Trophoblast cell (in vitro differentiated cells and primary cell): ENCODE data around the gene LEF1.

Source experiments
- DNase-seq, 2 donors: peaks; one replicate each; pipeline ENCODE4 v3.0.0-alpha.2; 2016
- H2AFZ ChIP-seq: 2 replicates; pipeline ENCODE4 v1.6.1; 2013; ENCODE audit warnings: low read length, moderate library complexity, mild to moderate bottlenecking; ENCODE audit not compliant: insufficient read depth, poor library complexity
- H2AK5ac ChIP-seq: 2 replicates; pipeline ENCODE4 v1.6.1; 2013; ENCODE audit warnings: mild to moderate bottlenecking, low read length
- H2BK120ac ChIP-seq: 2 replicates; pipeline ENCODE4 v1.6.1; 2013; ENCODE audit warnings: low read length, mild to moderate bottlenecking, moderate library complexity; ENCODE audit not compliant: insufficient read depth, poor library complexity
- H2BK12ac ChIP-seq: 2 replicates; pipeline ENCODE4 v1.6.1; 2013; ENCODE audit warnings: mild to moderate bottlenecking, low read length, moderate library complexity
- H2BK5ac ChIP-seq: 2 replicates; pipeline ENCODE4 v1.6.1; 2013; ENCODE audit warnings: low read length, low read depth, moderate library complexity, mild to moderate bottlenecking; ENCODE audit not compliant: poor library complexity
- H3K14ac ChIP-seq: 2 replicates; pipeline ENCODE4 v1.6.1; 2013; ENCODE audit warnings: mild to moderate bottlenecking, low read length
- H3K18ac ChIP-seq: 2 replicates; pipeline ENCODE4 v1.6.1; 2013; ENCODE audit warnings: mild to moderate bottlenecking, low read length
- H3K23ac ChIP-seq: 2 replicates; pipeline ENCODE4 v1.6.1; 2013; ENCODE audit warnings: low read length
- H3K27ac ChIP-seq: 2 replicates; pipeline ENCODE4 v1.5.1; 2013; ENCODE audit warnings: low read depth, mild to moderate bottlenecking, inconsistent platforms, low read length, moderate library complexity
- H3K27me3 ChIP-seq: 2 replicates; pipeline ENCODE4 v1.6.1; 2013; ENCODE audit warnings: inconsistent platforms, mild to moderate bottlenecking, low read length, moderate library complexity; ENCODE audit not compliant: insufficient read depth
- H3K36me3 ChIP-seq, 2 experiments: 1 replicate in 1 of 2; 2 replicates in 1 of 2; pipeline ENCODE4 v1.6.1; 2013; ENCODE audit warnings: low read length in 2 of 2, mild to moderate bottlenecking in 2 of 2, moderate library complexity in 1 of 2; ENCODE audit not compliant: insufficient read depth in 2 of 2, control insufficient read depth in 1 of 2
- H3K4ac ChIP-seq: 2 replicates; pipeline ENCODE4 v1.6.1; 2013; ENCODE audit warnings: low read depth, mild to moderate bottlenecking, low read length, moderate library complexity
- H3K4me1 ChIP-seq, 2 experiments: 1 replicate in 1 of 2; 2 replicates in 1 of 2; pipeline ENCODE4 v1.6.1; 2013; ENCODE audit warnings: low read length in 2 of 2, mild to moderate bottlenecking in 2 of 2, moderate library complexity in 1 of 2; ENCODE audit not compliant: insufficient read depth in 2 of 2, control insufficient read depth in 1 of 2
- H3K4me2 ChIP-seq: 2 replicates; pipeline ENCODE4 v1.6.1; 2013; ENCODE audit warnings: inconsistent platforms, mild to moderate bottlenecking, low read length, moderate library complexity
- H3K4me3 ChIP-seq: 2 replicates; pipeline ENCODE4 v1.5.1; 2013; ENCODE audit warnings: mild to moderate bottlenecking, low read depth, low read length, inconsistent platforms
- H3K79me1 ChIP-seq: one replicate; pipeline ENCODE4 v1.6.1; 2013; ENCODE audit warnings: low read length
- H3K79me2 ChIP-seq: 2 replicates; pipeline ENCODE4 v1.6.1; 2013; ENCODE audit warnings: low read length, mild to moderate bottlenecking; ENCODE audit not compliant: control insufficient read depth, insufficient read depth, poor library complexity
- H3K9ac ChIP-seq: 2 replicates; pipeline ENCODE4 v1.6.1; 2013; ENCODE audit warnings: mild to moderate bottlenecking, low read length
- H3K9me3 ChIP-seq: 2 replicates; pipeline ENCODE4 v1.6.1; 2013; ENCODE audit warnings: low read depth, mild to moderate bottlenecking, control low read depth, inconsistent platforms, low read length; ENCODE audit not compliant: insufficient read depth
- H4K12ac ChIP-seq: 2 replicates; pipeline ENCODE4 v1.6.1; 2013; ENCODE audit warnings: low read depth, mild to moderate bottlenecking, low read length, moderate library complexity
- H4K8ac ChIP-seq: 2 replicates; pipeline ENCODE4 v1.6.1; 2013; ENCODE audit warnings: low read depth, mild to moderate bottlenecking, low read length, moderate library complexity
- H4K91ac ChIP-seq: one replicate; pipeline ENCODE4 v1.6.1; 2013; ENCODE audit warnings: low read depth, mild to moderate bottlenecking, low read length, moderate library complexity
- WGBS: extraction: QIAGEN DNeasy Blood & Tissue Kit; methylation state at CpG from one replicate; pipeline ENCODE4 v1.1.7; 2013; ENCODE audit warnings: missing lambda C conversion rate; ENCODE audit not compliant: insufficient read length, insufficient coverage; ENCODE audit errors: extremely low coverage; 5-methylcytosine and 5-hydroxymethylcytosine counted together

LEF1 gene

DNA sequence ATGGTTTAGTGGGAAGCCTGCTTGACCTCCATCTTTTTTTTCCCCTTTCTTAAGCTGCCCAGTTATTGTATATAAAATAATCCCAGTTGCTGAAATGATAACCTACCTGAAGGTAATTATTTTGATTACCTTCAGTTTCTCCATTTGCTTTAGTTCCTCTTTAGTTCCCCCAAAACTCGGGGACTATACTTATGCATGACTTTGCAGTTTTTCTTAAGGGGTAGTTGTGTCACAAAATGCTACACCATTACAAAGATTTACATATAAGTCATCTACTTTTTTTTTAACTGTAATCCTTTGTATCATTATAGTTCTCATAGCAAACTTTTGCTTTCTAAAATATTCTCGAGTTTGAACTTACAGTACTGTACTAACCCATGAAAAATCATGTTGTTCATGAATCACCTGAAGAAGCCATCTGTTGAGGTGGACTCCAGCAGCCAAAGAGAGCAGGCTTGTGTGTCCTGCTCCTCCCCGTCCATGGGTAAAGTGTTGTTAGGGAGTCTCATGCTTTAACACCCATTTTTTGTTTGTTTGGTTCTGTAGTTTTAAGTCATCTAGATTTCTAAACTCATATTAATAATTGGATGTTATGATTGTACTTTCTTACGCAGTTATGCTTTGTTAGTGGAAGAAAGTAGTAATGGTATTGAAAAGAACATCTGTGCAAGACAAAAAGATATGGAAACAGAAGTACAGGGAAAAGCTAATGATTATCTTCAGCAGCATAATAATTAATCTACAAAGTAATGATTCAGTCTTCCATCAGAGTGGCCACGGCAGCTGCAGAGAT lies 144.5 kb downstream of the LEF1 start:
- Histone ChIP-seq H3K14ac (no peak overlapping the region), H2BK12ac (no peak overlapping the region), H2AFZ (no peak overlapping the region), H4K8ac (no peak overlapping the region), H3K23ac (no peak overlapping the region), H2BK5ac (no peak overlapping the region), H3K18ac (no peak overlapping the region), H3K79me2 (no peaks in the 10 kb centered on the region), H3K4me3 (no peak overlapping the region), H3K79me1 (peaks cover 1% of the 10 kb centered on the region), H3K27ac (no peak overlapping the region), H3K4me2 (no peak overlapping the region), H4K91ac (no peak overlapping the region), H4K12ac (no peak overlapping the region), H3K9ac (no peak overlapping the region), H3K36me3 (peaks cover 9 to 15% of the 10 kb centered on the region in 2 experiments), H2AK5ac (no peak overlapping the region), H3K4me1 (peaks cover 0 to 3% of the 10 kb centered on the region in 2 experiments), H3K27me3 (no peaks in the 10 kb centered on the region), H3K4ac (no peak overlapping the region), H3K9me3 (no peaks in the 10 kb centered on the region), H2BK120ac (no peak overlapping the region)
- WGBS: no CpG with 5 or more reads among the region's 5 CpGs
- no peak for DNase-seq

DNA sequence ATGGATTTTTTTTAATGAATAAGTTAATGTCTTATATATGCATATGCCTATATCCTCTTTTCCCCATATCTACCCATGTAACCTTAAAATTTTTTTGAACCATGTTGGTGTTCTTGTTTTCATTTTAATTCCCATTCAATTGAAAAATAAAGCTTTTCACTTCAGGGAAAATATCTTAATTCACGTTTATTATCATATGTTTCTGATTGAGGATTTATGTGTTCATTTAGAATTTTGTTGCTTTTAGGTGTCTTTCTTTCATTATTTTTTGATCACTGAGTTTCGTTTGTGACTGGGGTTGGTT lies 149.9 kb downstream of the LEF1 start:
- Histone ChIP-seq H4K91ac (no peak overlapping the region), H3K4ac (no peak overlapping the region), H3K4me3 (no peak overlapping the region), H4K8ac (no peak overlapping the region), H3K18ac (no peak overlapping the region), H3K4me2 (no peak overlapping the region), H2AFZ (no peak overlapping the region), H3K4me1 (no peaks in the 10 kb centered on the region), H2BK12ac (no peak overlapping the region), H2AK5ac (no peak overlapping the region), H3K79me1 (no peaks in the 10 kb centered on the region), H2BK120ac (no peak overlapping the region), H3K23ac (no peak overlapping the region), H3K9ac (no peak overlapping the region), H3K27me3 (no peaks in the 10 kb centered on the region), H3K36me3 (peaks cover 3 to 16% of the 10 kb centered on the region in 2 experiments), H3K27ac (no peak overlapping the region), H2BK5ac (no peak overlapping the region), H4K12ac (no peak overlapping the region), H3K79me2 (no peaks in the 10 kb centered on the region), H3K9me3 (no peaks in the 10 kb centered on the region), H3K14ac (no peak overlapping the region)
- no CpG with 5 or more reads among the region's 2 CpGs for WGBS
- DNase-seq: no peak

DNA sequence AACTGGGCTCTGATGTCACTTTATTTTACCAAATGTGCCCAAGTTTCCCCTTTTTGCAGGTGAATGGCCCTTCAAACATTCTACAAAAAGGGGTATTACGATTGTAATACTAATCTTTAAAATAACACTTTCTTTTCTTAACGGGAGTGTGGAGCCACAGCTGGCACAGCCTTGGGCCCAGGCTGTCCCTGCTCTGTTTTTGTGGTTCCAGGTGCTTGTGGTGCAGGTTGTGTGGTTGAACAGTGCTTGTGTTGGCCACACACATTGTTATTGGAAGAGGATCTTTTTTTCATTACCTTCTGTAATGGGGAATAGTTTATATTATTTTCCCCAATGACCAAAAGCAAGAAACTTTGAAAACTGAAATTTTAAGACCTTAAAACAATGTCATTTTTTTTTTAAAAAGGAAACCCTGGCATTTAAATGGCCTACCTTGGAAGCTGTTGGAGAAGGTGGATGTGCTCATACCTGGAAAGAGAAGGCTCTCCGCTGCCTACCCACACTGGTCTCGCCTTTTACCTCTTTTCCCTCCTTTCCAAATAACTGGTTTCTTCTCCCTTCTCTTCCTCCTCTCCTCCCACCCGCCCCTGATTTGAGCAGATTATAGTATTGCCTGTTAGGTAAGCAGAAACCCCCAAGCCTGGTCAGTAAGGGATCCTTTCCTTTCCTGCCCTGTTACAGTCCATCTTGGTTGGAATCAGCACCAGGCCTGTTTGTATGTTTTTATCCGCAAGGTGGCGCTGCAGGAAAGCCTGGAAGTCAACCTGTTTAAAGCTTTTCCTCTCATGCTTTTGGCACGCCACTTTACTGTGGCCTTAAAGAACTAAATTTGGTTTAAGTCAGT lies 150.5 kb downstream of the LEF1 start:
- DNase-seq: peak; percentile 73 to 95
- H4K8ac ChIP-seq: no peak overlapping the region

GRCh38 chr4:108013955-108014354 lies 154.8 kb downstream of the LEF1 start:
- no peak overlapping the region for H2AFZ ChIP-seq
- no peaks in the 10 kb centered on the region for H3K27me3 ChIP-seq
- no peak overlapping the region for H3K27ac ChIP-seq
- no peaks in the 10 kb centered on the region for H3K79me1 ChIP-seq
- no peak overlapping the region for H3K4ac ChIP-seq
- H4K12ac ChIP-seq: no peak overlapping the region
- H3K14ac ChIP-seq: no peak overlapping the region
- H3K23ac ChIP-seq: no peak overlapping the region
- H3K4me1 ChIP-seq: no peaks in the 10 kb centered on the region
- H3K4me3 ChIP-seq: no peak overlapping the region
- H3K79me2 ChIP-seq: no peaks in the 10 kb centered on the region
- H4K91ac ChIP-seq: no peak overlapping the region
- no peak overlapping the region for H2BK12ac ChIP-seq
- H3K9me3 ChIP-seq: no peaks in the 10 kb centered on the region
- no peak for DNase-seq
- no peak overlapping the region for H2AK5ac ChIP-seq
- H3K18ac ChIP-seq: no peak overlapping the region
- H3K9ac ChIP-seq: no peak overlapping the region
- no CpG with 5 or more reads among the region's 5 CpGs for WGBS
- no peak overlapping the region for H4K8ac ChIP-seq
- no peak overlapping the region for H2BK120ac ChIP-seq
- H3K36me3 ChIP-seq: peaks cover 2 to 12% of the 10 kb centered on the region in 2 experiments
- no peak overlapping the region for H2BK5ac ChIP-seq
- no peak overlapping the region for H3K4me2 ChIP-seq

More for the DNA sequence above, 150.5 kb downstream of the LEF1 start:
- Histone ChIP-seq H3K9ac (no peak overlapping the region), H3K4ac (no peak overlapping the region), H3K36me3 (peaks cover 3 to 14% of the 10 kb centered on the region in 2 experiments), H2BK120ac (no peak overlapping the region), H2AK5ac (no peak overlapping the region), H4K91ac (no peak overlapping the region), H3K4me3 (no peak overlapping the region), H3K9me3 (no peaks in the 10 kb centered on the region), H3K4me2 (no peak overlapping the region), H2BK5ac (no peak overlapping the region), H3K79me2 (no peaks in the 10 kb centered on the region), H3K27me3 (no peaks in the 10 kb centered on the region), H4K12ac (no peak overlapping the region), H3K79me1 (no peaks in the 10 kb centered on the region), H3K27ac (no peak overlapping the region), H3K18ac (no peak overlapping the region), H3K14ac (no peak overlapping the region), H3K23ac (no peak overlapping the region), H2AFZ (no peak overlapping the region), H2BK12ac (no peak overlapping the region), H3K4me1 (no peaks in the 10 kb centered on the region)
- WGBS: no CpG with 5 or more reads among the region's 8 CpGs
